ENCODE results near the gene OVOL2.
"Not testable (repeated sequence)": the region's sequence is repeated elsewhere in the genome, so short reads cannot be mapped to it uniquely, and the experiment has no call there.

The OVOL2 gene

GRCh38 chr20:18057101-18057993 is at the start of gene OVOL2:
Gene OVOL2 (minus strand): TSS chr20:18057916. CDS start chr20:18057634, 282 bp downstream.
- DNase-seq: no peak

GRCh38 chr20:18103497-18103896 is 45.8 kb upstream of the OVOL2 start:
- DNase-seq: no peak

- DNase-seq: no peak
These were observed 43.6 kb upstream of the OVOL2 start for GRCh38 chr20:18101125-18101810.

- not testable (repeated sequence) for DNase-seq
These were observed 42.9 kb upstream of the OVOL2 start for GRCh38 chr20:18100569-18100968.

GRCh38 chr20:18094191-18094590 is 36.5 kb upstream of the OVOL2 start:
- DNase-seq: no peak

GRCh38 chr20:18093388-18093787 is 35.7 kb upstream of the OVOL2 start:
- no peak for DNase-seq

- no peak for DNase-seq
These were observed 35.2 kb upstream of the OVOL2 start for GRCh38 chr20:18092890-18093289.

- no peak for DNase-seq
These were observed 33.9 kb upstream of the OVOL2 start for GRCh38 chr20:18091623-18092022.

- DNase-seq: no peak
These were observed 32.8 kb upstream of the OVOL2 start for GRCh38 chr20:18090477-18090876.

GRCh38 chr20:18090044-18090443 is 32.3 kb upstream of the OVOL2 start:
- no peak for DNase-seq

GRCh38 chr20:18088841-18089240 is 31.1 kb upstream of the OVOL2 start:
- DNase-seq: not testable (repeated sequence)

- not testable (repeated sequence) for DNase-seq
These were observed 30.6 kb upstream of the OVOL2 start for GRCh38 chr20:18088298-18088697.

- DNase-seq: no peak
These were observed 29.3 kb upstream of the OVOL2 start for GRCh38 chr20:18087054-18087453.

GRCh38 chr20:18080836-18081235 is 23.1 kb upstream of the OVOL2 start:
- not testable (repeated sequence) for DNase-seq

GRCh38 chr20:18079756-18080353 is 22.1 kb upstream of the OVOL2 start:
- DNase-seq: no peak

- DNase-seq: no peak
These were observed 19.4 kb upstream of the OVOL2 start for GRCh38 chr20:18077157-18077556.

GRCh38 chr20:18072532-18072931 is 14.8 kb upstream of the OVOL2 start:
- DNase-seq: no peak

- DNase-seq: no peak
These were observed 9.0 kb upstream of the OVOL2 start for GRCh38 chr20:18066421-18067333.

GRCh38 chr20:18063676-18064075 is 6.0 kb upstream of the OVOL2 start:
- no peak for DNase-seq

- DNase-seq: no peak
These were observed 1.9 kb upstream of the OVOL2 start for GRCh38 chr20:18059603-18060002.

- no peak for DNase-seq
These were observed 1.1 kb upstream of the OVOL2 start for GRCh38 chr20:18058661-18059467.

GRCh38 chr20:18057994-18058349 is 256 bp upstream of the OVOL2 start:
- DNase-seq: no peak
